ENCODE data around the gene CC2D2A.

GRCh38 chr4:15478724-15479088 lies 9.0 kb downstream of the CC2D2A start:
- TF ChIP-seq POLR2AphosphoS5 (IDR thresholded peaks at IDR 0.05; ENCODE audit: borderline replicate concordance, low read depth, low read length), result no peak
- no peak for TF ChIP-seq EZH2 (IDR thresholded peaks at IDR 0.05)
